Breast epithelium (tissue), 3 donors: ENCODE measurements around the gene ETS2.

Experiments
- POLR2A ChIP-seq: fragments of 450-650 bp; IDR thresholded peaks from one replicate; pipeline ENCODE4 v1.6.1; 2016; ENCODE audit warnings: antibody characterized with exemption, mild to moderate bottlenecking, moderate library complexity
- POLR2AphosphoS5 ChIP-seq, 3 donors: sonication (generic); formaldehyde crosslinking; IDR thresholded peaks; one replicate each; pipeline ENCODE4 v1.6.1; 2017; ENCODE audit warnings: antibody characterized with exemption in 3 of 3
- TF ChIP-seq, protein P1 (sequence below), 3 donors: fragments of 450-650 bp; IDR thresholded peaks; one replicate each; pipeline ENCODE4 v1.5.1; 2016 to 2017; ENCODE audit warnings: antibody characterized with exemption in 3 of 3, mild to moderate bottlenecking in 3 of 3, moderate library complexity in 3 of 3

DNA sequence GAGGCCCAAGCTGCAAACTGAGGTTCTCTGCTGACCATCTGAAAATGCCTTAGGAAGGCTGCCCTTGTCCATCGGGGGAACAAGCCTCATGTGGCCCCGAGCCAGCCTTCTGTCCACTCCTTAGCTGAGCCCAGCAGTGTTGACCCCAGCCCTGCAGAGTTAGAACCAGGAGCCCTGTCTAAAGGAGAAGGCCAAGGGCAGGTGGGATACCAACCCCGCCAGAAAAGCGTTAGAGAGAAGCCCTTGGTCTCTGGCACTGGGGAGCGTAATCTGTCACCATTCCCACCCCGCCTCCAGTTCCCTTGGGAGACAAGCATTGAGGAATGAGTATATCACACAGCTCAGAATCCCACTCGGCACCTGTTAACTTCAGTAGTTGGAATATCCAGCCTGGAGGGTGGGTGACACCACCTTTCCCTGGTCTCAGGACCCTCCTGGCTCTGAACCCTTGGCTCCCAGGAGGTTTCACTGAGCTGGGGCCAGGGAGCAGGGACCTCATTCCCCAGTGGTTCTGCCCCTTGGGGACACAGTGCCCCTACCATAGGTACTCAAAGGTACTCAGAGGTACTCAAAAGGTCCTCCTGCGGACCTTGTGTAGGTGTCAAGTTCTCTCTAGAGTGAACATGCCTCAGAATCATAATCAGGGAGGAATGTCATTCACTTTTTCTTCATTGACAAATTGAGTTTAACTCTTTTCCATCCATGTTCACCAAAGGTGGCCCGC lies 16.4 kb downstream of the ETS2 start:
- TF ChIP-seq POLR2A (no peak), POLR2AphosphoS5 (IDR thresholded peaks at IDR 0.05) (no peak)
- TF ChIP-seq, protein P1, sequence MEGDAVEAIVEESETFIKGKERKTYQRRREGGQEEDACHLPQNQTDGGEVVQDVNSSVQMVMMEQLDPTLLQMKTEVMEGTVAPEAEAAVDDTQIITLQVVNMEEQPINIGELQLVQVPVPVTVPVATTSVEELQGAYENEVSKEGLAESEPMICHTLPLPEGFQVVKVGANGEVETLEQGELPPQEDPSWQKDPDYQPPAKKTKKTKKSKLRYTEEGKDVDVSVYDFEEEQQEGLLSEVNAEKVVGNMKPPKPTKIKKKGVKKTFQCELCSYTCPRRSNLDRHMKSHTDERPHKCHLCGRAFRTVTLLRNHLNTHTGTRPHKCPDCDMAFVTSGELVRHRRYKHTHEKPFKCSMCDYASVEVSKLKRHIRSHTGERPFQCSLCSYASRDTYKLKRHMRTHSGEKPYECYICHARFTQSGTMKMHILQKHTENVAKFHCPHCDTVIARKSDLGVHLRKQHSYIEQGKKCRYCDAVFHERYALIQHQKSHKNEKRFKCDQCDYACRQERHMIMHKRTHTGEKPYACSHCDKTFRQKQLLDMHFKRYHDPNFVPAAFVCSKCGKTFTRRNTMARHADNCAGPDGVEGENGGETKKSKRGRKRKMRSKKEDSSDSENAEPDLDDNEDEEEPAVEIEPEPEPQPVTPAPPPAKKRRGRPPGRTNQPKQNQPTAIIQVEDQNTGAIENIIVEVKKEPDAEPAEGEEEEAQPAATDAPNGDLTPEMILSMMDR (IDR thresholded peaks at IDR 0.05): no peak
